ENCODE data around the gene GALNT17.

DNA sequence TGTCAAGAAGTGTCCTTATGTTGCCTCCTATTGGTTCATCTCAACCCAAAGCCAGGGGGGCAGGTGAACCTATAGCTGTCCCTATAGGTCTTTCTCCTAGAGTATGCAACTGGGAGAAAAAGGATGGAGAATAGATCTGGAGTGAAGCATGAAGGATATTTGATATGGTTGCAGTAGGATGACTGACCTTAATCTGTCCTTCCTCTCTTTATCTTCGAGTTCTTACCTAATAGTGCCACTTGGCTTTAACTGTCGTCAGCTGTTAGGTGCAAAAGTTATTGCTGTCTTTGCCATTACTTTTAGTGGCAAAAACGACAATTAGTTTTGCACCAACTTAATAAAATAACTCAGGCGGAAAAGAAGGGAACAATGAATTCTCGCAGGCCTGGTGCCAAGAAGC lies 196.0 kb downstream of the GALNT17 start:
- no peak for TF ChIP-seq CTCF (IDR thresholded peaks at IDR 0.05)
- no peak for TF ChIP-seq POLR2A (IDR thresholded peaks at IDR 0.05)
